Upper lobe of left lung (tissue), 4 donors: ENCODE data around the gene PRKCE.
A peak's percentile ranks its signal among the peaks of the same experiment; 100 is the strongest.

Source experiments
- POLR2A ChIP-seq, 4 donors: fragments of 450-650 bp; IDR thresholded peaks; one replicate each; pipeline ENCODE4 v1.5.1; 2016 to 2017; ENCODE audit warnings: antibody characterized with exemption in 4 of 4, mild to moderate bottlenecking in 2 of 4
- POLR2AphosphoS5 ChIP-seq, 2 donors: sonication (generic); formaldehyde crosslinking; IDR thresholded peaks; one replicate each; pipeline ENCODE4 v1.5.1; 2017; ENCODE audit warnings: antibody characterized with exemption in 2 of 2
- TF ChIP-seq, protein P1 (sequence below), 6 experiments: fragments of 450-650 bp in 4 of 6; fragments of 200-600 bp in 2 of 6; sonication (generic) in 2 of 6; IDR thresholded peaks; one replicate each; pipeline ENCODE4 v1.5.1; 2016 to 2019; ENCODE audit warnings: antibody characterized with exemption in 6 of 6

DNA sequence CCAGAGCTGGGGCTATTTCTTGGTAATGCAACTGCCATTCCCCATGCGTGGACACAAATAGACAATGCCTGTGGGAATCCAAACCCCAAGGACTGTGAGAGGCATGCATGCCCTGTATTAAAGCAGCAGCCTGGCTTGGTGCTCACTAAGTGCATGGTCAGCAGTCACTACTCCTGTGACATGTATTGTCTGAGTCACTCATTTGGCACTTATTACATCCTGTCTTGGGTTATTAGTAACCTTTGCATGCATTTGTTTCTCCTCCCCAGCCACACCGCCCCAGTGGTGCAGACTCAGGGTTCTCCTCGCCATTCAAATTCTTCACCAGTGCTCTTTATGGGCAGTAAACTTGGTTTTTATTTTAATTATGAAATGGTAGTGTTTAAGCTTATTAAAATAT is 30.2 kb downstream of the PRKCE start:
- TF ChIP-seq POLR2A (IDR thresholded peaks at IDR 0.05), result no peak
- TF ChIP-seq, protein P1, sequence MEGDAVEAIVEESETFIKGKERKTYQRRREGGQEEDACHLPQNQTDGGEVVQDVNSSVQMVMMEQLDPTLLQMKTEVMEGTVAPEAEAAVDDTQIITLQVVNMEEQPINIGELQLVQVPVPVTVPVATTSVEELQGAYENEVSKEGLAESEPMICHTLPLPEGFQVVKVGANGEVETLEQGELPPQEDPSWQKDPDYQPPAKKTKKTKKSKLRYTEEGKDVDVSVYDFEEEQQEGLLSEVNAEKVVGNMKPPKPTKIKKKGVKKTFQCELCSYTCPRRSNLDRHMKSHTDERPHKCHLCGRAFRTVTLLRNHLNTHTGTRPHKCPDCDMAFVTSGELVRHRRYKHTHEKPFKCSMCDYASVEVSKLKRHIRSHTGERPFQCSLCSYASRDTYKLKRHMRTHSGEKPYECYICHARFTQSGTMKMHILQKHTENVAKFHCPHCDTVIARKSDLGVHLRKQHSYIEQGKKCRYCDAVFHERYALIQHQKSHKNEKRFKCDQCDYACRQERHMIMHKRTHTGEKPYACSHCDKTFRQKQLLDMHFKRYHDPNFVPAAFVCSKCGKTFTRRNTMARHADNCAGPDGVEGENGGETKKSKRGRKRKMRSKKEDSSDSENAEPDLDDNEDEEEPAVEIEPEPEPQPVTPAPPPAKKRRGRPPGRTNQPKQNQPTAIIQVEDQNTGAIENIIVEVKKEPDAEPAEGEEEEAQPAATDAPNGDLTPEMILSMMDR (IDR thresholded peaks at IDR 0.05), result no peak
- TF ChIP-seq POLR2AphosphoS5 (IDR thresholded peaks at IDR 0.05), result peak in 1 of 2 donors; percentile 27
